ENCODE measurements around the gene SLC25A30.
"Not testable (repeated sequence)": the region's sequence is repeated elsewhere in the genome, so short reads cannot be mapped to it uniquely, and the experiment has no call there.

SLC25A30 gene

DNA sequence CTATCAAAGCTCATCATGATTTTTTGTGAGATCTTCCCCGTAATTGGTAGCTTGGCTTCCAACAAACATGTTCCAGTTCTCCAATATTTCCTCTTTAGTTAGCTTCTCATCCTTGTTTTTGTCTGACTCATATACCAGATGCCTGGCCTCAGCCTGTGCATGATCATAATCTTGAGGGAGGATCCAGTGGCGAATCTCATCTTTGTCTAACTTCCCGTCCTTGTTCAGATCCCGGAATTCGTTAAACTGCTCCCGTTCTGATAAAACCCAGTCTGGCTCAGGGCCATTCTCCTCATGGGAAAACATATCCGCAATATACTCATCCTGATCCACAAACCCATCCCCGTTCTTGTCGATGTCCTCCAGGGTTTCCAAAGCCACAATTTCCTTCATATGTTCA lies 27.8 kb downstream of the SLC25A30 start:
- H3K27ac Mint-ChIP-seq = not testable (repeated sequence)

DNA sequence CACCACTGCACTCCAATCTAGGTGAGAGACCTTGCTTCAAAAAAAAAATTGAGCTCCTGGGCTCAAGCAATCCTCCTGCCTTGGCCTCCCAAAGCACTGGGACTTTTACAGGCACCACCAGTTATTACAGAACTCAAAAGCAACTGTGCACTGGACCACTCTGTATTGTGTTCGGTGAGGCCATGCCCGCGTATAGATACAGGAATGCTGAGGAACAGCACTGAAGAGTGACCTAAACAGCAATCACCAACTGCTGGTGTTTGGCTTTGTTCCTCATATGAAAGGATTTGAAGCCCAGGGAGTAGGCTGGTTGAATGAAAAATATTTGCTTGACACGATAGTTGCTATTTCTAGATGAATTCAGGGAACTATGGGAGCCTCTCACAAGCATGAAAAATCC lies 29.5 kb downstream of the SLC25A30 start:
- Mint-ChIP-seq H3K36me3 (ENCODE audit: low read depth) (peaks cover 40% of the 10 kb centered on the region), H3K27ac (no peak overlapping the region), H3K4me1 (ENCODE audit: low read depth) (peaks cover 6% of the 10 kb centered on the region), H3K27me3 (no peaks in the 10 kb centered on the region), H3K9me3 (no peaks in the 10 kb centered on the region), H3K4me3 (no peak overlapping the region)
- no peak for DNase-seq

More for the DNA sequence above, 27.8 kb downstream of the SLC25A30 start:
- not testable (repeated sequence) for H3K9me3 Mint-ChIP-seq, H3K4me3 Mint-ChIP-seq, DNase-seq, H3K27me3 Mint-ChIP-seq
- H3K4me1 Mint-ChIP-seq (ENCODE audit: low read depth) = peaks cover 21% of the 10 kb centered on the region
- H3K36me3 Mint-ChIP-seq (ENCODE audit: low read depth) = peaks cover 39% of the 10 kb centered on the region

DNA sequence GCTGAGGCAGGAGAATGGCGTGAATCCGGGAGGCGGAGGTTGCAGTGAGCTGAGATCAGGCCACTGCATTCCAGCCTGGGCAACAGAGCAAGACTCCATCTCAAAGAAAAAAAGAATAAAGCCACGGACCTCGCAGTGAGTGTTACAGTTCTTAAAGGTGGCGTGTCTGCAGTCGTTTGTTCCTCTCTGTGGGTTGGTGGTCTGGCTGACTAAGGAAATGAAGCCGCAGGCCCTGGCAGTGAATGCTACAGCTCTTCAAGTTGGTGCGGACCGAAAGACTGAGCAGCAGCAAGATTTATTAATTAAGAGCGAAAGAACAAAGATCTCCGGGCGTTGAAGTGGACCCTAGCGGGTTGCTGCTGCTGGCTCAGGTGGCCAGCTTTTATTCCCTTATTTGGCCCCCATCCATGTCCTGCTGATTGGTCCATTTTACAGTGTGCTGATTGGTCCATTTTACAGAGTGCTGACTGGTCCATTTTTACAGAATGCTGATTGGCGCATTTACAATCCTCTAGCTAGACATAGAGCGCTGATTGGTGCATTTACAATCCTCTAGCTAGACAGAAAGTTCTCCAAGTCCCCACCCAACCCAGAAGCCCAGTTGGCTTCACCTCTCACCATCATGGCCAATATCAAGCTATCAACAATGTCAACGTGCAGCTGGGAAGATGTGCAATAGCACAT lies 31.1 kb downstream of the SLC25A30 start:
- DNase-seq; H3K4me3 Mint-ChIP-seq; H3K27me3 Mint-ChIP-seq; H3K27ac Mint-ChIP-seq; H3K9me3 Mint-ChIP-seq; H3K4me1 Mint-ChIP-seq (ENCODE audit: low read depth): not testable (repeated sequence)
- peaks cover 36% of the 10 kb centered on the region for H3K36me3 Mint-ChIP-seq (ENCODE audit: low read depth)

DNA sequence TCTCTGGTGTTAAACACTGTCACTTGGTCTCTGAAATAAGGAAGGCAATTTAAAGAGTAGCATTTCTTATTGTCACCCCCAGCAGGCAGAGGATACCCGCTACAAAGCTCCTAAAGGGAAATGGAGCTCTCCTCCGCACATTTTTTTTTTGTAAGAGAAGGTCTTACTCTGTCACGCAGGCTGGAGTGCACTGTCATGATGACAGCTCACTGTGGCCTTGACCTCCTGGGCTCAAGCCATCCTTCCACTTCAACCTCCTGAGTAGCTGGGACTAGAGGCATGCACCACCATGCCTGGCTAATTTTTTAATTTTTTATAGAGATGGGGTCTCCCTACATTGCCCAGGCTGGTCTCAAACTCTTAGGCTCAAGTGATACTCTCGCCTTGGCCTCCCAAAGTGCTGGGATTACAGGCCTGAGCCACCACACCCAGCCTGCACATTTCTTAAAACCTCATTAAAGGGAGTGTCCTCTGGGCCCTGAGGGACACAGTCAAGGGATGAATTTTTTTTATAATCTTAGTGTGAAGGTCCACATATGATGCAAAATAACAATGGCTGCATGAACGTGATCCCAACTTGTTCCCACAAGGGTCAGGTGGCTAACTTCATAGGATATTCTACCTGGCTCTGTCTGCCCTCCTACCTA lies 32.1 kb downstream of the SLC25A30 start:
- Mint-ChIP-seq H3K4me3 (no peak overlapping the region), H3K27me3 (no peaks in the 10 kb centered on the region), H3K4me1 (ENCODE audit: low read depth) (peaks cover 6% of the 10 kb centered on the region), H3K36me3 (ENCODE audit: low read depth) (peaks cover 31% of the 10 kb centered on the region), H3K27ac (no peak overlapping the region), H3K9me3 (no peaks in the 10 kb centered on the region)
- DNase-seq = no peak

DNA sequence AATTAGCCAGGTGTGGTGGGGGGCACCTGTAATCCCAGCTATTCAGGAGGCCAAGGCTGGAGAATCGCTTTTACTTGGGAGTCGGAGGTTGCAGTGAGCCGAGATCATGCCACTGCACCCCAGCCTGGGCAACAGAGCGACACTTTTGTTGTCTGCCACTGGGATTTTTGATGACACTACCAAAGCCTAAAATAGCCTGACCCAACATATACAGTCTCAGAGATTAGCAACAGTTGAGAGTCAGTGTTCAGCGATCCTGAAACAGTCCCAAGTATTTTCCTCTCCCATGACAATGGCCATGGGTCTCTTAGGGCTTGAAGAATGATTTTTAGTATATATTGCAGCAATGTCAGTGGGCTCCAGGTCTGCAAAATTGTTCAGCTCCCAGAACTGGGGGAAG lies 32.9 kb downstream of the SLC25A30 start:
- H3K4me3 Mint-ChIP-seq = no peak overlapping the region
- H3K36me3 Mint-ChIP-seq (ENCODE audit: low read depth) = peaks cover 24% of the 10 kb centered on the region
- DNase-seq = no peak
- no peaks in the 10 kb centered on the region for H3K27me3 Mint-ChIP-seq
- no peaks in the 10 kb centered on the region for H3K9me3 Mint-ChIP-seq
- no peak overlapping the region for H3K27ac Mint-ChIP-seq
- peaks cover 6% of the 10 kb centered on the region for H3K4me1 Mint-ChIP-seq (ENCODE audit: low read depth)

DNA sequence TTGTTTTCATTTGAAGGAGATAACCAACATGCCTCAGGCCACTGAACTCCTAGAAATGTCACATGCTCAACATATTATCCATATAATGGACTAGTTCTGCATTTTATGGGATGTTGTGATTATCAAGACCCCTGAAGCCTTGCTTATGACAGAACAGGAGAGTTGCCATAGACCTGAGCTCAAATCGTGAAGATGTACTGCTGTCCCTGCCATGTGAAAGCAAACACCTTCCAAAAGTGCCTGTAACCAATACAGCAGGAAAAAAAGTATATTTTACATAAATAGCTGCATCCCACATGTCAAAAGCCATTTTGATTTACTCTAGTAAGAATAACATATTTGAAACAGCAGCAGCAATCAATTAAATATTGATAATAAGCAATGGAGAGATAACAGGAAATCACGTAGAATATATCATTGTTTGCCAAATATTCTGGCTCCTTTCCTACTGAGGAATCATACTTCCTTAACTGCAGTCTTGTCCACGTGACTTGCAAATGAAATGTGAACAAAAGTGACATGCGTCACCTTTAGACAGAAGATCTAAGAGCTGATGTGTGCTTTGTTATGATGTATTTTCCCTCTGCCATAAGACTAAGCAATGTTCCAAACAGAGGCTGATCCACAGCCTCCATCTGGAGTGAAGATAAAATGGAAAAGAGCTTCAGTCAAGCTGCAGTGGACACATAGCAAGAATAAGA lies 33.5 kb downstream of the SLC25A30 start:
- no peak for DNase-seq
- H3K4me1 Mint-ChIP-seq (ENCODE audit: low read depth) = peaks cover 6% of the 10 kb centered on the region
- H3K36me3 Mint-ChIP-seq (ENCODE audit: low read depth) = peaks cover 22% of the 10 kb centered on the region
- no peaks in the 10 kb centered on the region for H3K27me3 Mint-ChIP-seq
- no peak overlapping the region for H3K4me3 Mint-ChIP-seq
- H3K9me3 Mint-ChIP-seq = no peaks in the 10 kb centered on the region
- H3K27ac Mint-ChIP-seq = no peak overlapping the region

DNA sequence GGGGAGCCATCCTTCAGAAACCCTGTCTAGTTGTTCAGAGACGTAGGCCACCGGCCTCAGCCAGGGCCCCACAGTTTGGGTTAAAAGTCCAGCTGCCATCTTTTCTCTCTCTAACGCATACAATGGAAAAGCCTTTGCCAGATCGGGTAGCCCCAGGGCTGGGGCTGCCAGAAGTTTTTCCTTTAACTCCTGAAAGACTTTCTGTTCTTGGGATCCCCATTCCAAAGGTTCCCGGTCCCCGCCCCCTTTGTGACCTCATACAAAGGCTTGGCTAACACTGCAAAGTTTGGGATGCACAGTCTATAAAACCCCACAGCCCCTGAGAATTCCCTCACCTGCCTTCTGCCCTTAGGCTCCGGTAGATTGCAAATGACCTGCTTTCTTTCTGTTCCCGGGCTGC lies 35.4 kb downstream of the SLC25A30 start:
- not testable (repeated sequence) for H3K27ac Mint-ChIP-seq; H3K27me3 Mint-ChIP-seq; H3K4me1 Mint-ChIP-seq (ENCODE audit: low read depth); H3K4me3 Mint-ChIP-seq; H3K9me3 Mint-ChIP-seq; DNase-seq
- H3K36me3 Mint-ChIP-seq (ENCODE audit: low read depth) = peaks cover 21% of the 10 kb centered on the region

DNA sequence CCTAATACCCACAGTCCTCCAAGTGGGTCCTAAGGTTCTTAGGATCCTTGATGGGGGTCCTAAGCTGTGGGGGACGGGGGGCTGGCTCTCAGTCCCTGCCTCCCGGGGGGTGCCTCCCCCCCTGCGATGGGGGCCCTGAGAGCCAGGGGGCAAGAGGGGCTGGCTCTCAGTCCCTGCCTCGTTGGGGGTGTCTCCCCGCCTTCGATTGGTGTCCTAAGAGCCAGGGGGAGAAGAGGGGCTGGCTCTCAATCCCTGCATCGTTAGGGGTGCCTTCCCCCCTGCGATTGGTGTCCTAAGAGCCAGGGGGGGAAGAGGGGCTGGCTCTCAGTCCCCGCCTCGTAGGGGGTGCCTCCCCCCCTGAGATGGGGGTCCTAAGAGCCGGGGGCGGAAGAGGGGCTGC lies 37.0 kb downstream of the SLC25A30 start:
- H3K9me3 Mint-ChIP-seq = no peaks in the 10 kb centered on the region
- no peaks in the 10 kb centered on the region for H3K27me3 Mint-ChIP-seq
- H3K4me1 Mint-ChIP-seq (ENCODE audit: low read depth) = no peaks in the 10 kb centered on the region
- H3K4me3 Mint-ChIP-seq = no peak overlapping the region
- no peak overlapping the region for H3K27ac Mint-ChIP-seq
- H3K36me3 Mint-ChIP-seq (ENCODE audit: low read depth) = peaks cover 16% of the 10 kb centered on the region
- no peak for DNase-seq

DNA sequence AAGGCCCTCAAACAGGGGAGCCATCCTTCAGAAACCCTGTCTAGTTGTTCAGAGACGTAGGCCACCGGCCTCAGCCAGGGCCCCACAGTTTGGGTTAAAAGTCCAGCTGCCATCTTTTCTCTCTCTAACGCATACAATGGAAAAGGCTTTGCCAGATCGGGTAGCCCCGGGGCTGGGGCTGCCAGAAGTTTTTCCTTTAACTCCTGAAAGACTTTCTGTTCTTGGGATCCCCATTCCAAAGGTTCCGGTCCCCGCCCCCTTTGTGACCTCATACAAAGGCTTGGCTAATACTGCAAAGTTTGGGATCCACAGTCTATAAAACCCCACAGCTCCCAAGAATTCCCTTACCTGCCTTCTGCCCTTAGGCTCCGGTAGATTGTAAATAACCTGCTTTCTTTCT lies 37.5 kb downstream of the SLC25A30 start:
- H3K36me3 Mint-ChIP-seq (ENCODE audit: low read depth) = peaks cover 16% of the 10 kb centered on the region
- DNase-seq; H3K27ac Mint-ChIP-seq; H3K27me3 Mint-ChIP-seq; H3K9me3 Mint-ChIP-seq; H3K4me3 Mint-ChIP-seq; H3K4me1 Mint-ChIP-seq (ENCODE audit: low read depth): not testable (repeated sequence)

DNA sequence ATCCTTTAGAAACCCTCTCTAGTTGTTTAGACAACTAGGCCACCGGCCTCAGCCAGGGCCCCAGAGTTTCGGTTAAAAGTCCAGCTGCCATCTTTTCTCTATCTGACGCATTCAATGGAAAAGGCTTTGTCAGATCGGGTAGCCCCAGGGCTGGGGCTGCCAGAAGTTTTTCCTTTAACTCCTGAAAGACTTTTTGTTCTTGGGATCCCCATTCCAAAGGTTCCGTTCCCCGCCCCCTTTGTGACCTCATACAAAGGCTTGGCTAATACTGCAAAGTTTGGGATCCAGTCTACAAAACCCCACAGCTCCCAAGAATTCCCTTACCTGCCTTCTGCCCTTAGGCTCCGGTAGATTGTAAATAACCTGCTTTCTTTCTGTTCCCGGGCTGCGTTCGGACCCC lies 38.7 kb downstream of the SLC25A30 start:
- H3K36me3 Mint-ChIP-seq (ENCODE audit: low read depth) = peaks cover 14% of the 10 kb centered on the region
- DNase-seq; H3K9me3 Mint-ChIP-seq; H3K27me3 Mint-ChIP-seq; H3K27ac Mint-ChIP-seq; H3K4me1 Mint-ChIP-seq (ENCODE audit: low read depth); H3K4me3 Mint-ChIP-seq: not testable (repeated sequence)

DNA sequence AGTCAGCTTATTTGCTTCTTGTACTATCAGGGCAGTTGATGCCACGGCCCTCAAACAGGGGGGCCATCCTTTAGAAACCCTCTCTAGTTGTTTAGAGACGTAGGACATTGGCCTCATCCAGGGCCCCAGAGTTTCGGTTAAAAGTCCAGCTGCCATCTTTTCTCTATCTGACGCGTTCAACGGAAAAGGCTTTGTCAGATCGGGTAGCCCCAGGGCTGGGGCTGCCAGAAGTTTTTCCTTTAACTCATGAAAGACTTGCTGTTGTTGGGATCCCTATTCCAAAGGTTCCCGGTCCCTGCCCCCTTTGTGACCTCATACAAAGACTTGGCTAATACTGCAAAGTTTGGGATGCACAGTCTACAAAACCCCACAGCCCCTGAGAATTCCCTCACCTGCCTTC lies 39.4 kb downstream of the SLC25A30 start:
- not testable (repeated sequence) for DNase-seq; H3K36me3 Mint-ChIP-seq (ENCODE audit: low read depth); H3K27ac Mint-ChIP-seq; H3K9me3 Mint-ChIP-seq; H3K4me3 Mint-ChIP-seq; H3K27me3 Mint-ChIP-seq; H3K4me1 Mint-ChIP-seq (ENCODE audit: low read depth)

DNA sequence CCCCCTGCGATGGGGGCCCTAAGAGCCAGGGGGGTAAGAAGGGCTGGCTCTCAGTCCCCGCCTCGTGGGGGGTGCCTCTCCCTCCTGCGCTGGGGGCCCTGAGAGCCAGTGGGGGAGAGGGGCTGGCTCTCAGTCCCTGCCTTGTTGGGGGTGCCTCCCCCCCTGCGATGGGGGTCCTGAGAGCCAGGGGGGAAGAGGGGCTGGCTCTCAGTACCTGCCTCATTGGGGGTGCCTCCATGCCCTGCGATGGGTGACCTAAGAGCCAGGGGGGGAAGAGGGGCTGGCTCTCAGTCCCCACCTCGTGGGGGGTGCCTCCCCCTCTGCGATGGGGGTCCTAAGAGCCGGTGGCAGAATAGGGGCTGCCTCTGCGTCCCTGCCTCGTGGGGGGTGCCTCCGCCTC lies 40.9 kb downstream of the SLC25A30 start:
- DNase-seq; H3K4me1 Mint-ChIP-seq (ENCODE audit: low read depth); H3K27me3 Mint-ChIP-seq; H3K9me3 Mint-ChIP-seq; H3K4me3 Mint-ChIP-seq; H3K27ac Mint-ChIP-seq; H3K36me3 Mint-ChIP-seq (ENCODE audit: low read depth): not testable (repeated sequence)

DNA sequence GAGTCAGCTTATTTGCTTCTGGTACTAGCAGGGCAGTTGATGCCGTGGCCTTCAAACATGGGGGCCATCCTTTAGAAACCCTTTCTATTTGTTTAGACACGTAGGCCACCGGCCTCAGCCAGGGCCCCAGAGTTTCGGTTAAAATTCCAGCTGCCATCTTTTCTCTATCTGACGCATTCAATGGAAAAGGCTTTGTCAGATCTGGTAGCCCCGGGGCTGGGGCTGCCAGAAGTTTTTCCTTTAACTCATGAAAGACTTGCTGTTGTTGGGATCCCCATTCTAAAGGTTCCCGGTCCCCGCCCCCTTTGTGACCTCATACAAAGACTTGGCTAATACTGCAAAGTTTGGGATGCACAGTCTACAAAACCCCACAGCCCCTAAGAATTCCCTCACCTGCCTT lies 41.5 kb downstream of the SLC25A30 start:
- not testable (repeated sequence) for H3K27me3 Mint-ChIP-seq; H3K4me3 Mint-ChIP-seq; DNase-seq; H3K36me3 Mint-ChIP-seq (ENCODE audit: low read depth); H3K27ac Mint-ChIP-seq; H3K9me3 Mint-ChIP-seq; H3K4me1 Mint-ChIP-seq (ENCODE audit: low read depth)

DNA sequence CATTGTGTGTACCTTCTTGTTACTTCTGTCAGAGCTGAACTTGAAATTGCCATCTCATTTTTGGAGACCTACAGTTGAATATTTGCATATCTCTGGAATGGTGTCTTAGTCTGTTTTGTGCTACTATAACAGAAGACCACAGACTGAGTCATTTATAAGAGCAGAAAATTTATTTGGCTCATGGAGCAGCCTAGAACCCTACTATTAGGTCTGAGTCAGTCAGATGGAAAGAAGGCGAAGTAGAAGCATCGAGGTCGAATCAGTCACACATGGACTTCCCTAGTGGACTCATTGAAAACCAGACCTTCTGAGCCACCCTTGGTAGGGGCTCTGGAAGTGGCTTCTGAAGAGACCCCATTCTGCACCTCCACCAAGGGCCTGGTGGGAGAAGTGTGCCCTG lies 43.3 kb downstream of the SLC25A30 start:
- H3K9me3 Mint-ChIP-seq = no peaks in the 10 kb centered on the region
- no peaks in the 10 kb centered on the region for H3K27me3 Mint-ChIP-seq
- H3K27ac Mint-ChIP-seq = no peak overlapping the region
- H3K36me3 Mint-ChIP-seq (ENCODE audit: low read depth) = peaks cover 11% of the 10 kb centered on the region
- peaks cover 18% of the 10 kb centered on the region for H3K4me1 Mint-ChIP-seq (ENCODE audit: low read depth)
- no peak overlapping the region for H3K4me3 Mint-ChIP-seq
- DNase-seq = no peak

DNA sequence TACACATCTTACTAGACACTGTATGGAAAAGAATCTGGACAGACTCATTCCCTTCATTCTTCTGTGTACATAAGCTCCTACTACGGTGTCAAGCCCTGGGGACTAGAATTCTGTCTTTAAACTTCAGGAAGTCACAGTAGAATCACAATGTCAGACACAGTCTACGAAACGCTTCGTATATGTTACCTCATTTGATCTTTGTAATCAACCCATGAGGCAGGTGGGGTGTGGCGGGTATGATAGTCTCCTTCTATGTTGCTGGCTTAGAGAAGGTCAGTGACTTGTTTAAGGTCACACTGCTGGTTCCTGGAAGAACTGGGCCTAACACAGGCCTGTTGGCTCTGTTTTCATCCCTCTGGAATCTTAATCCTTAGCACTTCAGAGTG lies 45.0 kb downstream of the SLC25A30 start:
- Mint-ChIP-seq H3K9me3 (no peaks in the 10 kb centered on the region), H3K27ac (no peak overlapping the region), H3K4me1 (ENCODE audit: low read depth) (peaks cover 29% of the 10 kb centered on the region), H3K36me3 (ENCODE audit: low read depth) (peaks cover 10% of the 10 kb centered on the region), H3K4me3 (no peak overlapping the region), H3K27me3 (no peaks in the 10 kb centered on the region)
- DNase-seq = no peak

All from activated T-cell treated with anti-CD3 and anti-CD28 coated beads, Interleukin-2, amount 50 U/mL, for 24 hours (primary cell).